GM19240 (cell line): ENCODE measurements around the gene NRP1.
"Not testable (repeated sequence)": the region's sequence is repeated elsewhere in the genome, so short reads cannot be mapped to it uniquely, and the experiment has no call there.

ENCODE experiments used
- DNase-seq: peaks from one replicate; pipeline ENCODE4 v3.0.0; 2011; ENCODE audit warnings: low spot score; ENCODE audit not compliant: insufficient read length

The NRP1 gene

DNA sequence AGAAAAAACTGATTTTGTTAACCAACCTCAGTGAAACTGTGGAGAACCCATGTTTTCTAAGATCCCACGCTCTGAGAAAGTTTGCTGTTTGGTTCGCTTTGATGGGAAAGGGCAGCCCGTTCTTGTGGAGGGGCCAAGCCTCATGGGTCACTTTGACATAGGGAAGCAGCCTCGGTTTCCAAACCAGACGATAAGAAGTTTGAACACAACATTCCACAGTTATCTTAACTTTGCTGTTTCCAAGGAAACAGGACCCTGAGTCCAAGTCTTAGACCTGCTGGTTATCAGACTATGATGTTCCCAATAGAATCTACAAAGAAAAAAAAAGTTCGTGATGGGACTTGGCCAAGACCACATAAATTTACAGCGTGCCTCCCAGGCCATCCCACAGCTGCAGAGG lies 182.3 kb downstream of the NRP1 start:
- DNase-seq, result no peak

DNA sequence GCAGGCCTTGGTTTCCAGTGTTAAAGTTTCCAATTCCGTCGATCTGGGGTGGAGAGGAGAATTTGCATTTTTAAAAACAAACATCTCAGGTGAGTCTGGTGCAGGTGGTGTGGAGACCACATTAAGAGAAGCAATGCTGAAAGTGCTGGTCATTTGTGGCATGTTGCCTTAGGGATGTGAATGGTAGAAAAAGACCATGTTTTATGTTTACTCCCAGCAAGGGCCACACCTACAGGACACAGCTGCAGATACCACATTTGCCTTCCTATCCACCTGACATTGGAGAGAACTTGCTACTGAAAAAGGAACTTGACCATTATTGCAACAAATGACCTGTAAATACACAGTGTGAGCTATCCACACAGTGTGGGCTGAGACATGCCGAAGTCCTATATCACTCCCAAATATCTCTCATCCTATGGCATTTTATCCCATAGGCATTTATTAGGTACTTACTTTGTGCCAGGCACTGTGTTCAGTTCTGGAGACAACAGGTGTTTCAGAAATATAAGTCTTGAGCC lies 183.1 kb downstream of the NRP1 start:
- no peak for DNase-seq

DNA sequence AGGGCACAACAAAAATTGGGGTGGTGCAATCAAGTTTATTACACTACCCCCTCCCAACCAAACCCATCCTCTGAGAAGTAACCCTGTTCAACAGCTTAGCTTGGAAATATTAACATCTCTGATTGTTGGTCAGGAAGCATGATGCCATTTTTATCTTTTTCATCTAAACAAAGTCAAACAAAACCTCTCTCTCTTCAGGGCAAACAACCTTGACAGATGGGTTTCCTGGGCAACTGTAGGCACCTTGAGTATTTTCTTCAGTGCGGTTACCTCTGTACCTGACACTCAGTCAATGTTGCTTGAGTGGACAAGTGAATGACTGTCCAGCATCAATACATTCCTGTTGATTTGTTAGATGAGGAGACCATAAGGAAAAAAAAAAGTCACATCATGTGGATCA lies 183.6 kb downstream of the NRP1 start:
- DNase-seq, result no peak

DNA sequence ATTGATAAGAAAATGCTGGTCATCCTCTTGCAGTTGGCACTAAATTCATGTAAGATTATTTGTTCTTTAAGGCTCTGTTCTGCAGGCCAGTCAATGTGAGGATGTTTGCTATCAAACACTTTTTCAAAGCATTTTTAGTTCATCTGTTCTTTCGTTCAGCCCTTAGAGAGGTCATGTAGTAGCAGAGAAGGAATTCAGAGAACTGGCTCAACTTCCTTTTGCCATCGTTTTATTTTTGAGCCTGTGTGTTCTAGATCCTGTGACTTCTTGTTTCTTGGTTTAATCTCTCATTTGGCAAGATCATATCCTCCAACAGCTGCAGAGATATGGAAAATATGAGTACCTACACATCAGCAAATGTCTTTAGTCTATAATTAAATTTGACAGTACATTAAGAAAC lies 184.3 kb downstream of the NRP1 start:
- no peak for DNase-seq

DNA sequence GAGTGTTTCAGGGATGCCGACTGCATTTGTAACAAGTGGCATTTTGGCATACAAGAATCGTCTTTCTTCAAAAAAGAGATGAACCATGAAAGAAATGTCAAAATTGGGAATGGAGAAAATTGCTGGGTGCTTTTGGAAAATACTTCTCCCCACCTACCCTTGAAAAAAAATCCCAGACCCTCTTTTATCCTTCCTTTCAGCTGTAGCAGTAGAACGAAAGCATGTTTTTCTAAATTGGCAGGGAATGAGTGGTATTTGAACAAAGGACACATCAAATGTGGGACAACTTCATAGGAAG lies 187.5 kb downstream of the NRP1 start:
- DNase-seq, result no peak

DNA sequence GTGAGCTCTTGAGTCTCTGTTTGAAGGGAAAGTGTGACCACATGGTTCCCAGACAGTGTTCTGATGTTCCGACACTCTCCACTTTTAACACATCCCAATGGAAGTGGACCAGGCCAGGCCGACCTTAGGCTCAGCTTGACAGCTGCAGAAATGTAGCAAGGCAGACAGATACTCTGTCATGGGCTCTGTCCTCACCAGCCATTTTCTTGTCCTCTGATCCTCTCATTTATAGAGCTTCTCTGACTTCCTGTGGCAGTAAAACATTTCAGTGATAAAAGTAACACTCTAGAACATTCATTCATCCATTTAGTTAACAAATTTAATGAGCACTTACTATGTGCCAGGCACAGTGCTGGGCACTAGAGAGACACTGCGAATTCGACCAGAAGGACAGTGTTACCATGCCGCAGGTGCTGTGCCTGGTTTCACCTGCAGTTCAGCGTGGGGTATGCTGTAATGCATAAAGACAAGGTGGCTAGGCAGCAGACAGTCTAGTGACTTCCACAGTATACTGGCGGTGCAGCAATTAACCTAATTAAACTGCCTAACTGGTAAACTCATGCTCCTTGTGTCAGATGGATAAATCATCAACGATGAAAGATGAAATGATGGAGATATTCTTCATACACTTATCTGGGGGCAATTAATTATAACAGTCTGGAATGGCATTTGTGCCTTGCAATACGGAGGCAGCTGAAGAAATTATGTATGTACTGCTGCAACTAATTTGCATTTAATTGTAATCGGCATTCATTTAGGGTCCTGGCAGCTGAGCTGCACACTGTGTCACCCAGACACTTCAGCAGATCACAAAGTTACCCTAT lies 188.1 kb downstream of the NRP1 start:
- no peak for DNase-seq

DNA sequence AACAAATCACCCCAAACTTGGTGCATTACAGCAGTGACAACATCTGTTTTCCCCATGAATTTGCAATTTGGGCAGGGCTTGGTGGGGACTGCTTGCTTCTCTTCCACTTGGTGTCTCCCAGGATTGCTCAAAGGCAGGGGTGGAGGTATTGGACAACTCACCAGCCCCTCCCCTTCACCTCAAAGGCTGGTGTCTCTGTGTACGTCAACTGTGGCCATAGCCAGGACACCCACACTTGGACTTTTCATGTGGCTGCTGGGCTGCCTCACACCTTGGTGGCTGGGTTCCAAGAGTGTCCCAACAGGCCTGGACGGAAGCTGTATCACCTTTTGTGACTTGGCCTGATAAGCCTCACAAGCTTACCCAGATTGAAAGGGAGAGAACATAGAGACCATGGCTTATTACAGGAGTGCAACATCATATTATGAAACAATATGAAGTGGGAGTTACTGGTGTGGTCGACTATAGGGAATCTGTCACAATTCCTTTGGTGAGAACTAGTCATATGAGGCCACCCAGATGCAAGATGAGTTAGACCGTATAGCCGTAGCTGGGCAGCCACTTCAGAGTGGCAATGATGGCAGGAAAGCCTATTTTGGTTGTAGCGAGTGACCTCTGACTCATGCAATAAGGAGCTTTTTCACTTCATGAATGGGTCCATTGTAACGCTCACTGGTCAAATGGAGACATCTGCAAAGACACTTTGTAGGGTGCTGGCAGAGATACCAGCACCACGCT lies 188.8 kb downstream of the NRP1 start:
- no peak for DNase-seq

DNA sequence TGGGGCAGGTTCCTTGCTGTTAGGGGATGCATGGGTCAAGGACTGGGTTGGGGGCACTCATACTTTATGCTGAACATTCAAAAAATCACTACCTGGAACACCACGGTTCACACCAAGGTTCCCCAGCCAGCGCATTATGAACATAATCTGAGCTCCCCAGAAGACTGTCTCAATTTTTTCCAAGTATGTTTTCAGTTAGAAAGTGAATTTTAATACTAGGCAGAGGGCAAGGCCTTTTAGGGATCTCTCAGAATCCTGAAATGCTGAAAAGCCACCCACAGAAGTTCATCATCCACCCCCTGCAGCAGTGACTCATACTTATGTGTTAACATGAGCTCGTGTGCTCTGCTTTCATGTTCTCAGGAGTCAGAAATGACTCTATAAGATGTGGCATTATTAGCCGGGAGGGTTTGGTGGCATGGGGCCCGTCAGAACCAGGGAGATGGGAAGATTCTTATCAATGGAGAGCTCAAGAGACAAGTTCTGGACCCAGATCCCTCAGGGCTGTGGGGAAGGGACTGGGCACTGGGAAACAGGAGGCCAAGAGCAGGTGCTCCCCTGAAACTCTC lies 191.2 kb downstream of the NRP1 start:
- no peak for DNase-seq

DNA sequence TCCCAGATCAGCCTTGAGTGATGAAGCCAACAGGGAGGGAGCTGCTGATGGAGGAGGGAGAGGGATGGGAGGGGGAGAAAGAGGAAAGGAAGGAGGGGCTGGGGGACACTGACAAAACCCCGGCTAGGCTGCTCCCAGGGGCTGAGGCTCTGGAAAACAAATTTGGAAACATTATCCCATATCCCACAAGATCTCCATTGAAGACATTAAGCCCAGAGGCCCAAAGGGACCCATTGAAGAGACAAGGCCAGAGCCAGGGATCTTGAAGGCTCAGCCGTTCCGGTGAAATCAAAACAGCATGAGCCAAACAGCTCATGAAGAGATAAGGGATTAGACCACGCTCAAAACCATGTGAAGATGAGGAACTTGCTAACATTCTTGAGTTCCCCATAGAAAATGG lies 192.2 kb downstream of the NRP1 start:
- no peak for DNase-seq

DNA sequence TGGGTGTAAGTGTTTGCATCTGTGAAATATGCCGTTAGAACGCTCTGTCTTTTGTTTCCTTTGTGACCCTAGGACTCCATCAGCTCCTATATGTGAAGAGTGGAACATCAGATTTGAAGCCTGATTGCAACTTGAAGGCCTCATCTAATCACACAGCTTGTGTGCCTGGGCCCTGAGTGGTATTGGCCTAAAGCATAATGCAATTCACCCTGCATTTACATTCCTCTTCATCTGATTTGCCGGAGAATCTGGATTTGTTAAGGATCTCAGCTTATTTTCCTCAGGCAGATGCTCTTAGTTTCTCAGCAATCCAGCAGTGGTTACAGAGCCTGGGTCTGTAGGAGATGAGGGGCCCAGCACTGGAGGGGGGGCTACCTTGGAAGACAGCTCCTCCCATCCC lies 193.2 kb downstream of the NRP1 start:
- DNase-seq, result no peak

DNA sequence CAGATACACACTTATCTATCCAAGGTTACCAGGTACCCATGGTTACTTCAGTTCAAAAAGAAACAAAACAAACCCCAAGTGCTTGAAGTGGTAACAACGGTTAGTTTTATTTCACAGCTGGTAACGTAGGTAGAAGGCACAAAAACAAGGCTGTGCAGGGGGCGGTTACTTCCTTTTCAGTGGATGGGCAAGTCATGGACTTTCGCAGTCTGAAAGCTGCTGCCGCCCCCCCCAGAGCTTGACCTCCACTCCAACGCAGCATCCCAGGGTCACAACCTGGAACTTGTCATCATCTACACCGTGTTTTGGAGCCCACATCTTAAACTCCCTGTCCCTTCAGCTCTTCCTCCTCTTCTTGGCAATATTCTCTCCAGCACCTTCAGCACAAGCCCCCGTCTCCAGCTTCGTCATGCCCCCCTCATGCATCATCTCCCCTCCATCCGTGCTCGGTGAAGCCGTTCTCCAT lies 195.3 kb downstream of the NRP1 start:
- DNase-seq, result no peak

DNA sequence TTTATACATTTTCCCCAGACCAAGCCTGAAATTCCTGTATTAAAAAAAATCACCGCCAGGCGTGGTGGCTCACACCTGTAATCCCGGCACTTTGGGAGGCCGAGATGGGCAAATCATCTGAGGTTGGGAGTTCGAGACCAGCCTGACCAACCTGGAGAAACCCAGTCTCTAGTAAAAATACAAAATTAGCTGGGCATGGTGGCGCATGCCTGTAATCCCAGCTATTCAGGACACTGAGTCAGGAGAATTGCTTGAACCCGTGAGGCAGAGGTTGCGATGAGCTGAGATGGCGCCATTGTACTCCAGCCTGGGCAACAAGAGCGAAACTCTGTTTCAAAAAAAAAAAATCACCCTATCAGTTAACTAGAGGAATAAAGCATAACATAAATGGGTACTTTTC lies 195.8 kb downstream of the NRP1 start:
- DNase-seq, result not testable (repeated sequence)

DNA sequence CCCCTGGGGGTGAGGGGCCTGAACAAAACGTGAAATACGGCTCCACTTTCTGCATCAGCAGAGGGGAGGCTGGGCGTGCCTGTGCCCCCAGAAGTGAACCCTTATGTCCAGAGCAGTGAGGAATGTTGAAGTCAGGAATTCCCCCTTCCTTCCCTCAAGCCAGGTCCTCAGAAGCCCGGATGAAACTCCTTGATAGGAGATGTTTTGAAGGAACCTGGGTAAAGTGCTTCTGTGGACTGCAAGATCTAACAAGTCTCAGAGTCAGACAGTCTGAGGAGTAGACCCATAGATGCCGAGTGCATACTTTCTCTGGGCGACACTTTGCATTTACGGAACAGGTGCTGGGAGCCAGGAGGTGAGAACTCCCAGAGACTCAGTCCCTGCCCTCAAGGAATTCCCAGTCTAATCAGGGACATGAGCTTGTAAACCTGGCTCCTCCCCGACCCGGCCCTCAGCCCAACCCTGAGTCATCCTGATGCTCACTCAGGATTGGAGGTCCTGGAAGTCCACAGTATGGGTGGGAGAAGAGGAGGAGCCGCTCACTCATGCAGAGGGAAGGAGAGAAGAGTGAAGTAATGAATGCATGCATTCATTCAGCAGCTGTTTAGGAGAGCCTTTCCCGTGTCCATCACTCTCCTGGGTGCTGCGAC lies 197.0 kb downstream of the NRP1 start:
- no peak for DNase-seq

DNA sequence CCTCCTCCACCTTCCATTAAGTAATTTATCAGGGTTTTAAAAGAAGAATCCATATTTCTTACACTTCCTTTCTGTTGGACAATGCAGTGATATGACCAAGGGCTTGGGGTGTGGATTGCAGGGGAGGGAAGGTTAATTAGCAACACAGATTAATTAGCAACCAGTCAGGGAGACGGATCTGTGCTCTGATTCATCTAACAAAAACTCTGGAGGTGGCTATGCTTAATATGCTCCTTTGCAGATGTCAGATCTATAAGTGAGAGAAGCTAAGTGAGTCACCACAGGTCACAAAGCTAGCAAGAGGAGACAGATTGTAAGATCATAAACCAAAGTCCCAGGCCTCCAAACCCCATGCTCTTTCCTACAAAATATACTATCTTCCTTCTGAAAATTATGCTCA lies 197.7 kb downstream of the NRP1 start:
- no peak for DNase-seq

DNA sequence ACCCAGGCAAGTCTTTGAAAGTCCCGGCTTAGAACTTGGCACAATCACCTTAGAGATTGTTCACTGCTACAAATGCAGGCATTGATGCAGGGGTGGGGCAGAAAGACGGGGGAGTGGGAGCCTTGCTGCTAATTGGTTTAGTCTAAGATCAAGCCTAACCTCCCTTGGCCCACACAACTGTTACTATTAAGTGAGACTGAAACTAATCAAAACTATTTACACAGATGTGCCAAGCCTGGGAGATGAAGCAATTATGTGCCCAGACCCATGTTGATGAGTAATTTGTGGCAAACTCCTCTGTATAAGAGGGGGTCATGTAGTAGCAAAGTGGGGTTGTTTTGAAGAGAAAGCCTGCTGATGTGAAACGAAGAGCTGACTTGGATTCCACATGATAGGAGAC lies 198.2 kb downstream of the NRP1 start:
- DNase-seq, result no peak

DNA sequence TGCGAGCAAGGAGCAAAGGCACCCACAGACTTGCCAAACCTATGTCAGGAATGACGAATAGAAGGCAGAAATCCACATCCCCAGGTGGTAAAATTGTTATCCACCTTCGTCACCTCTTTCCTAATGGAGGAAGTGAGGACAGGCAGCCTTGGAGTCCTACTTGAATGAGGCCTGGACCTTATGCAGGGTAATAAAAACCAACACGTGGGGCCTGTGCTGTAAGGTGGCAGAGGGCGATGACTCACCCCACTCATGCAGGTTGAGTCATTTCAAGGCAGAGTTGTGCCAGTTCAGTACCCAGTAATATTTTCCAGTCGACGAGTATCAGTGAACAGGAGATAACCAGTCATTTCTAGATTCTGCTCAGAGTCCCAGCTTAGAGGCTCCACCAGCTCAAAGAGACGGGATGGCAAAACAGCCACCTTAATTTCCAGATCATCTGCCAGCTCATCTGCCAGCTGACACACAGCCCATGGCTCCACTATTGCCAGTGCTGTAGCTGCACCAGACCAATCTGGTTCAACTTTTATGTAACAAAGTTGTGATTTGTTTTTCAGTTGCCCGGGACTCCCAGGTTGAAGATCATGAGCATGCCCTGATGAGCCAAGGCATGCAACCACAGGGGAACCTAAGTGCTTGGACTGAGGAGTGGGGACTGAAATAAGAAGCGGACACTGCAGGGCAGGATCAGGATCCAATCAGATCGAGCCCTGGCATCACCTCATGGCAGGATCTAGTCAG lies 200.3 kb downstream of the NRP1 start:
- DNase-seq, result no peak

DNA sequence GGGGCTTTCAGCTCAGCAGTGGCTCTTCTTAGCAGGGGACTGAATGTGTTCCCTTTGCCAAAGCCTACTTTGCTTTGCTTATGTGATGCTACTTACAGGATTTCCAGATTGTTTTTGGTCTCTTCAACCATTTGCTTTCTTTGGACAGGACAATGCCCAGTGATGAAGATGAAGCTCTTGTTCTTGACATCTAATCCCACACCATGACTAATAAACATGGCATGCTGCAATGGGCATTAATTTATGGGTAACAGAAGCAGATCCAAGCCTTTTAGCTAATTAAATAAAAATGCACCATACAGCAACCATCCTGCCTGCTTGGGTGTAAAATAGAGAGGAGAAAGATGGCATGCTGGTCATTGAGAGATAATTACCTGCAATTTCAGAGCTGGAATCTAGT lies 200.9 kb downstream of the NRP1 start:
- DNase-seq, result no peak

DNA sequence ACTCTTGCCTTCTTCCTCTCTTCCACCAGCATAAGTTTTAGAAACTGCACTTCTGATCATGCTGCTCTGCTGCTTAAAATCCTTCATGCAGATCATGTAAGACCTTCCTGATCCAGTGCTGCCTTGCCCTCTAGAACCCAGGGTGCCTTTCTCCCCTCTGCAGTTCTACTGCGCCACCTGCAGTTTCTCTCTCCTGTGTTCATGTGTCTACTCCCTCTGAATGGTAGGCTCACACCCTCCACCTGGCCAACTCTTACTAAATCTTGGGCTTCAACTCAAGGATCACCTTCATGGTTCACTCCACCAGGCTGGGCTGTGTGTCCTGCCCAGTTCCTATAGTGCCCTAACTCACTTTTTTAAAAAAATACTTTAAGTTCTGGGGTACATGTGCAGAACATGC lies 201.8 kb downstream of the NRP1 start:
- no peak for DNase-seq

DNA sequence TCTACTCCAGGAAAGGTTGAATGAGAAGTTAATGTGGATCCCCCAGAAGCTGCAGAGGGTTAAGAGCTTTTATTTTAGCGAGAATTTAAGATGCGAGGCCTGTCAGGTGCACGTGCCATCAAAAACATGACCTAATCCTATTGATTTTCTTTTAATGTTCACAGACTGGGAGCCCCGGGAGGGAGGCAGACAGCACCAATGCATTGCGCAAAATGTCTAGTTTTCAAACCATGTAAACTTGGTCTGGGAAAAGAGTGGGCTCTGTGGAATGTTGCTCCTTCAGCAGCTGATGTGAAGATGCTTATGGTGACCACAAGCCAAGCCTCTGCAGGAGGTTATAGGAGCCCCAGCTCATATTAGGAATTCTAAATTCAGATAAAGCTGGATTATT lies 204.5 kb downstream of the NRP1 start:
- no peak for DNase-seq

DNA sequence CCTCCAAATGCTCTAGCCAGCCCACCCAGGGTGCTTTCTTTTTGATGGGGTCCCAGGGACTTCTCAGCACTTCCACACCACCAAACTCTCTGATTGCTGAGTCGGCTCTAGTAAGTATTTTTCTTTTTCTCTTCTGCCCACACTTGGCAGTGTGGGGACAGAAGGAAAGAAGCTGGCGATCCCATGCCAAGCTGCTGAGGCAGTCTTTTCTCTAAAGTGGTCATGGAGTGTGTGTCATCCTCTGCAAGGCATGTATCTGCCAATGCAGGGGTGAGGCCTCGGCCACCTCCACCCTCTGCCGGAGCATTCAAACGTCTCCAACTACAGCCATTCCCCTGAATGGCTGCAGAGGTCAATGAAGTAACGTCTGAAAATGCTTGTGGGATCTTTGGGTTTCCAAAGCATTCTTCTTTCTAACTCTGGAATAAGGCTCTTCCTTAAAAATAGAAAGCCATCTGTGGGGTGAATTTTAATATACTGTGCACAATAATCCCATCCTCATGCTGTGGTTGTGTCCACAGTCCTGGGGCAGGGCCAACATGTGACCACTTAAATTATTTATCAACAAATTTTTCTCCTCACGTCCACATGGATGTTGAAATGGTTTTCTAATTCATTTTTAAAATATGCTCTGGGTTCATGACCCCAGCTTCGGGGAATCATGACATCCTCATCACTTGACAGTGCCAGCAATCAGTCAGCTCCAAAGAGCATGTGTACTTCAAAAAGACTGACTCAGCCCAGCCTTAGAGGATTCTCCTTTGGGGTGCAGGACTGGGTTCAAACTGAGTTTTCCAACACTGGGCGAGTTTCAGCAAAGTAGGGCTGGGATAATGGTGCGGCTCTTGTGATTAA lies 205.1 kb downstream of the NRP1 start:
- no peak for DNase-seq
